ENCODE measurements around the gene PTGES2.

- TF ChIP-seq POLR2A (IDR thresholded peaks at IDR 0.05), result no peak
- no peak for TF ChIP-seq CTCF (IDR thresholded peaks at IDR 0.05)
Measured at GRCh38 chr9:128092199-128092977, 35.1 kb downstream of the PTGES2 start.

All from thyroid gland (tissue), 4 donors.